Measurements from ENCODE around the gene CH25H.

DNA sequence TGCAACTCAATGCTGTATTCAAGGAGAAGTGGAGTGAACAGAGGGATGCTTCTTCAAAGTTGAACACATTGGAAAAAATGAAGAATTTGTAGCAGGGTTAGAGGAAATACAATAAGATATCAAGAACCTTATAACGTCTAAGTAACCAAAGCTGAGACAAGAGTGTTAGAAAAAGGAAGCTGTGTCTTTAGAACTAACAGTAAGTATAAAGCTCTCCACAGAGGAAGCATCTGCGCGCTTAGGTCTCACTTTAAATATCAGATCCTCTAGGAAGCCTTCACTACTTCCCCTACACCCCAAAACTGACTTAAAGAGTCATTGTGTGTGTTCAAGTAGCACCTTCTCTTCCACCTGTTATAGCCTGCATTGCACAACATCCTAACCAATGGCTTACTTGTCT is 43.0 kb downstream of the CH25H start:
- TF ChIP-seq, protein P1, sequence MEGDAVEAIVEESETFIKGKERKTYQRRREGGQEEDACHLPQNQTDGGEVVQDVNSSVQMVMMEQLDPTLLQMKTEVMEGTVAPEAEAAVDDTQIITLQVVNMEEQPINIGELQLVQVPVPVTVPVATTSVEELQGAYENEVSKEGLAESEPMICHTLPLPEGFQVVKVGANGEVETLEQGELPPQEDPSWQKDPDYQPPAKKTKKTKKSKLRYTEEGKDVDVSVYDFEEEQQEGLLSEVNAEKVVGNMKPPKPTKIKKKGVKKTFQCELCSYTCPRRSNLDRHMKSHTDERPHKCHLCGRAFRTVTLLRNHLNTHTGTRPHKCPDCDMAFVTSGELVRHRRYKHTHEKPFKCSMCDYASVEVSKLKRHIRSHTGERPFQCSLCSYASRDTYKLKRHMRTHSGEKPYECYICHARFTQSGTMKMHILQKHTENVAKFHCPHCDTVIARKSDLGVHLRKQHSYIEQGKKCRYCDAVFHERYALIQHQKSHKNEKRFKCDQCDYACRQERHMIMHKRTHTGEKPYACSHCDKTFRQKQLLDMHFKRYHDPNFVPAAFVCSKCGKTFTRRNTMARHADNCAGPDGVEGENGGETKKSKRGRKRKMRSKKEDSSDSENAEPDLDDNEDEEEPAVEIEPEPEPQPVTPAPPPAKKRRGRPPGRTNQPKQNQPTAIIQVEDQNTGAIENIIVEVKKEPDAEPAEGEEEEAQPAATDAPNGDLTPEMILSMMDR (IDR thresholded peaks at IDR 0.05), result no peak
- TF ChIP-seq POLR2A (IDR thresholded peaks at IDR 0.05), result no peak

Measured in right lobe of liver (tissue), 4 donors.